Choroid plexus epithelial cell (primary cell): ENCODE results near the gene SHOC2.

Experiments used
- DNase-seq: peaks from one replicate; pipeline ENCODE4 v3.0.0-alpha.2; 2010; ENCODE audit warnings: low read depth
- H3K4me3 ChIP-seq: 2 replicates; pipeline ENCODE4 v1.5.1; 2011; ENCODE audit warnings: low read depth, mild to moderate bottlenecking, control low read depth, low read length, moderate library complexity
- TF ChIP-seq, protein P1 (sequence below): conservative IDR thresholded peaks from 2 replicates; pipeline ENCODE4 v1.5.1; 2011; ENCODE audit warnings: low read depth, mild to moderate bottlenecking, control low read depth, inconsistent platforms, low read length, moderate library complexity

SHOC2 gene

DNA sequence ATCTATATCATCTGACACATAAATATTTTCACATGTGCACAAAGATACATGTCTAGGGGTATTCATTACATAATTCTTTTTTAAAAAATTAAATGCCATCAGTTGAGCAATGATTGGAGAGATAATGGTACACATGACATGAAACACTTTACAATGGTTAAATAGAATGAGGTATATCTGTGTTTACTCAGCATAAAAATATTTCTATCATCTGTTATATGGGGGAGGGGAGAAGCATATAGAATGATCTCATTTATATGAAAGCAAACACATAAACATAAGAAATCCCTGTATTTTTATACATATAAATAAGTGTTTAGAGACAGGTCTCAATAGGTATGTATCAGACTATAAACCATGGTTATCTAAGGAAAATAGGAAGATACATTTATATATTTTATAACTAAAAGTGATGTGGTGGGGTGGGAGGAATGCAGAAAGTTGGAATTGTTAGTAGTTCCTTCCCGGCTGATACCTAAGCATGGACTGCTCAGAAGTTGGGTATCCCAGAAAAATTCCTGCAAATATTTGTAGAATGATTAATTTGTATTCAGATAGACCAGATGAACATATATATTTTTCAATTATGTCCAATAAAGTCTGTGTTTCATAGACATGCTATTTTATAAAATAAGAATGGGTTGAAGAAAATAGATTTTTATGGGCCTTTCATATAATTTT lies 75.1 kb downstream of the SHOC2 start:
- no peak for DNase-seq
- TF ChIP-seq, protein P1, sequence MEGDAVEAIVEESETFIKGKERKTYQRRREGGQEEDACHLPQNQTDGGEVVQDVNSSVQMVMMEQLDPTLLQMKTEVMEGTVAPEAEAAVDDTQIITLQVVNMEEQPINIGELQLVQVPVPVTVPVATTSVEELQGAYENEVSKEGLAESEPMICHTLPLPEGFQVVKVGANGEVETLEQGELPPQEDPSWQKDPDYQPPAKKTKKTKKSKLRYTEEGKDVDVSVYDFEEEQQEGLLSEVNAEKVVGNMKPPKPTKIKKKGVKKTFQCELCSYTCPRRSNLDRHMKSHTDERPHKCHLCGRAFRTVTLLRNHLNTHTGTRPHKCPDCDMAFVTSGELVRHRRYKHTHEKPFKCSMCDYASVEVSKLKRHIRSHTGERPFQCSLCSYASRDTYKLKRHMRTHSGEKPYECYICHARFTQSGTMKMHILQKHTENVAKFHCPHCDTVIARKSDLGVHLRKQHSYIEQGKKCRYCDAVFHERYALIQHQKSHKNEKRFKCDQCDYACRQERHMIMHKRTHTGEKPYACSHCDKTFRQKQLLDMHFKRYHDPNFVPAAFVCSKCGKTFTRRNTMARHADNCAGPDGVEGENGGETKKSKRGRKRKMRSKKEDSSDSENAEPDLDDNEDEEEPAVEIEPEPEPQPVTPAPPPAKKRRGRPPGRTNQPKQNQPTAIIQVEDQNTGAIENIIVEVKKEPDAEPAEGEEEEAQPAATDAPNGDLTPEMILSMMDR, result no peak
- H3K4me3 ChIP-seq, result no peak overlapping the region

DNA sequence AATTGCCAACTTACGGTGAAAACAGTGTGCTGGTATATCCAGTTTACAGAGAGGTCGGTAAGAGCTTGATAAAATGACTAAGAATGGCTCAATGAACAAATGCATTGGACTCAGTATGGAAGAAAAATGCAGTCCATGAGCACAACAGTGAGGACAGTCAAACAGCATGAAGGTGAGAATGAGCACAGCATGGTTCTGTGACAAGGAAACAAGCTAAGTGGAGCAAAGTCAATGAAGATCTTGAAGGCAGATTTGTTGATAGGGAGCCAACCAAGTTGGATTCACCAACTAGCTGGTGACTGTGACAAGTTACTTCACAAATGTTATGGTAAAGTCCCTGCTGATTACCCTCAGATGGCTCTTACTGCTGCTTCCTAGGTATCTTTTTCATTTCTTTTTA lies 75.9 kb downstream of the SHOC2 start:
- TF ChIP-seq, protein P1, result no peak
- no peak overlapping the region for H3K4me3 ChIP-seq
- DNase-seq, result no peak

DNA sequence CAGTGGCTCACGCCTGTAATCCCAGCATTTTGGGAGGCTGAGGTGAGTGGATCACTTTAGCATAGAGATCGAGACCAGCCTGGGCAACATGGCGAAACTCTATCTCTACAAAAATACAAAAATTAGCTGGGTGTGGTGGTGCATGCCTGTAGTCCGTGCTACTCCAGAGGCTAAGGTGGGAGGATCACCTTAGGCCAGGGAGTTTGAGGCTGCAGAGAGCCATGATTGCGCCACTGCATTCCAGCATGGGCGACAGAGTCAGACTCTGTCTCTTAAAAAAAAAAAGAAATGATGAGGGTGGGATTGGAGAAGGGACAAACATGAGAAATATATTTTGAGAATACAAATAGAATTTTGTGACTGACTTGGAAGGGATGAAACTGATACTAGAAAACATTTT lies 76.9 kb downstream of the SHOC2 start:
- TF ChIP-seq, protein P1, result no peak
- no peak overlapping the region for H3K4me3 ChIP-seq
- no peak for DNase-seq

DNA sequence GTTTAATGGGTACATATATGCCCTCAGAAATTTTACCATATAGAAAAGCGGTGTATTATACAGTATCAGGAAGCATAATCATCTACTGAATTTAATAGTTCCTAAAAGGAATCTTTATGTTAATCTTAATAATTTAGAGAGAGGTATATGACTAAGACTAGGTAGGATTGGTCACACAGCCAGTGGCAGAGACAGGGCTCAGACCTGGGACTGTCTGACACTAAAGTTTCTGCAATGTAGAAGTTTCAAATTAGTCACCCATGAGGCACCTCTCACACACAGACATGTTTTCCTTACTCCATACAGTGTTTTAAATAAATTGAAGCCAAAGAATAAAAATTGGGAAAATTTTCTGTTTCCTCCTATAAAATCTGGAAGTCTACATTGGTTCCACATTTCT lies 84.6 kb downstream of the SHOC2 start:
- H3K4me3 ChIP-seq, result no peak overlapping the region
- DNase-seq, result no peak
- TF ChIP-seq, protein P1, result no peak

DNA sequence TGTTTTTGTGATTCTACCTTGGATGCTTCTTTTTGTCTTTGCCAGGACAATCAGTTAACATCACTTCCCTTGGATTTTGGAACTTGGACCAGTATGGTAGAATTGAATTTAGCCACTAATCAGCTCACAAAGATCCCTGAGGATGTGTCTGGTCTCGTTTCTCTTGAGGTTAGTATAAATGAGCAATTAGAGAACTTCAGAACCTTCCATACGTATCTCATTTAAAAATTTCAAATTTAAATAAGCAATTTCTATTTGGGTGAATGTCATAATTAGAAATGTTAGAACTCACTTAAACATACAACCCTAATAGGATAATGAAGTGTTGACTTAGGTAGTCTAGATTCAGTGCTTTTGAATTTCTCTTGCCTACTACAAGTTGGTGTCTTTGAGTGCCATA lies 88.1 kb downstream of the SHOC2 start:
- DNase-seq, result no peak
- TF ChIP-seq, protein P1, result no peak
- no peak overlapping the region for H3K4me3 ChIP-seq

DNA sequence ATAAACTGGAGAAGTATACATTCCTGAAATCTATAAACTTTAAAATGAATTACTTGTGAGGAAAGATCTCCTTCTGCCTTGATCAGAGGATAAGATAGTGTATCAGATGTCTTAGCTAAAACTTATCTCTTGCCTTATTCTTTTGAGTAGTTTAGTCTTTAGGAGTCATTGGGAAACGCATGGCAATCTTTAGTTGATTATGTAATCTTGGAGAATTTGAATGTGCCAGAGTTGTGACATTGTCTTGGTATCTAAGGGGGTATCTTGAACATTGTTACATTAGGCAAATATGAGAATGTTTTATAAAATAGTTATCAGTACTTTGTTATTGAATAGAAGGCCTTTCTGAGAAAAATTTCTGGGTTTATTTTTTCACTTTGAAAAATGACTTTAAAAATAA lies 95.8 kb downstream of the SHOC2 start:
- TF ChIP-seq, protein P1, result no peak
- H3K4me3 ChIP-seq, result no peak overlapping the region
- DNase-seq, result no peak

DNA sequence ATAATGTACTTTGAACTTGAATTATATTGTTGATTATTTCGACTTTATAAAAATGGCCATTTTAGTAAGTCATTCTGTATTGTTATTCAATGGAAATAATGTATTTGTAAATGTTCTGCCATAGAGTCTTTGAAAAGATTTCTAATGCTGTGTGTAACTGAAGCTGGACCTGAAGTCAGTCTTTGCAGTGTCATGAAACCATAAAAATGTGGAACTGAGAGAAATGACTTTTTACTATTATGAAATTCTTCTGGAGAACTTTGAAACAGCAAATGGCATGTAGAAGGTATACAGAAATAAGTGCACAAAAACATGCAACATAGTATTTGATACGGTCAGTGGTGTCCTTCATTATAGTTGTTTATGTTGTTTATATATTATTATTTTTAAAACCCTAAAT lies 97.7 kb downstream of the SHOC2 start:
- no peak overlapping the region for H3K4me3 ChIP-seq
- DNase-seq, result no peak
- TF ChIP-seq, protein P1, result no peak
